HG03095 (cell line): ENCODE data around the gene ZDHHC11.
"Not testable (repeated sequence)": the region's sequence is repeated elsewhere in the genome, so short reads cannot be mapped to it uniquely, and the experiment has no call there.

Experiments used
- ATAC-seq: cut with Tn5 transposase; IDR thresholded peaks from one replicate; pipeline ENCODE4 v1.9.1; 2021; ENCODE audit warnings: moderate library complexity; ENCODE audit not compliant: unreplicated experiment

ZDHHC11 gene

GRCh38 chr5:816176-816575 lies 34.6 kb downstream of the ZDHHC11 start:
- ATAC-seq: no peak

GRCh38 chr5:815449-815848 lies 35.3 kb downstream of the ZDHHC11 start:
- ATAC-seq: no peak

- ATAC-seq: not testable (repeated sequence)
These were observed 37.2 kb downstream of the ZDHHC11 start for GRCh38 chr5:813575-813974.

GRCh38 chr5:811384-811783 lies 39.4 kb downstream of the ZDHHC11 start:
- not testable (repeated sequence) for ATAC-seq

- not testable (repeated sequence) for ATAC-seq
These were observed 42.9 kb downstream of the ZDHHC11 start for GRCh38 chr5:807719-808514.

GRCh38 chr5:801472-801871 lies 49.3 kb downstream of the ZDHHC11 start:
- ATAC-seq: no peak

- ATAC-seq: not testable (repeated sequence)
These were observed 49.7 kb downstream of the ZDHHC11 start for GRCh38 chr5:801055-801454.

- not testable (repeated sequence) for ATAC-seq
These were observed 52.2 kb downstream of the ZDHHC11 start for GRCh38 chr5:798505-799138.

- not testable (repeated sequence) for ATAC-seq
These were observed 52.8 kb downstream of the ZDHHC11 start for GRCh38 chr5:797986-798385.

- ATAC-seq: not testable (repeated sequence)
These were observed 54.9 kb downstream of the ZDHHC11 start for GRCh38 chr5:795873-796272.

- ATAC-seq: not testable (repeated sequence)
These were observed 55.8 kb downstream of the ZDHHC11 start for GRCh38 chr5:794948-795347.

- ATAC-seq: not testable (repeated sequence)
These were observed 62.1 kb downstream of the ZDHHC11 start for GRCh38 chr5:788703-789102.

- ATAC-seq: not testable (repeated sequence)
These were observed 62.9 kb downstream of the ZDHHC11 start for GRCh38 chr5:787857-788233.

GRCh38 chr5:787224-787856 lies 63.4 kb downstream of the ZDHHC11 start:
- not testable (repeated sequence) for ATAC-seq

GRCh38 chr5:785181-785705 lies 65.5 kb downstream of the ZDHHC11 start:
- not testable (repeated sequence) for ATAC-seq

- ATAC-seq: peak; percentile 53
These were observed 66.2 kb downstream of the ZDHHC11 start, which contains the start of gene ZDHHC11B for GRCh38 chr5:784428-785177. ZDHHC11B (minus strand) TSS chr5:784729; CDS start chr5:766919, 17,810 bp downstream.

GRCh38 chr5:783881-784427 lies 66.8 kb downstream of the ZDHHC11 start:
- ATAC-seq: peak; percentile 5

GRCh38 chr5:783049-783802 lies 67.6 kb downstream of the ZDHHC11 start:
- ATAC-seq: not testable (repeated sequence)

GRCh38 chr5:782356-782755 lies 68.4 kb downstream of the ZDHHC11 start:
- not testable (repeated sequence) for ATAC-seq

GRCh38 chr5:780571-780970 lies 70.2 kb downstream of the ZDHHC11 start:
- ATAC-seq: not testable (repeated sequence)
